Naive thymus-derived CD8-positive, alpha-beta T cell (primary cell): ENCODE measurements around the gene B3GALNT2. TPM values are rescaled to one million over a fixed set of nuclear protein-coding genes. Genes with fewer than 3 reads are reported as not detected.
"Not testable (repeated sequence)": the region's sequence is repeated elsewhere in the genome, so short reads cannot be mapped to it uniquely, and the experiment has no call there.

Source experiments
- ATAC-seq, 2 donors: fragments of 150-1000 bp; cut with Tn5 transposase in 1 of 2; sonication (Bioruptor Pico), chemical (Tn5 transposase) in 1 of 2; 1 replicate in 1 of 2; 2 replicates in 1 of 2; pipeline ENCODE4 v1.10.0; 2021; ENCODE audit warnings: mild to moderate bottlenecking in 2 of 2, moderate library complexity in 2 of 2
- POLR2A ChIA-PET: fragments of 350-600 bp; sonication (Branson Sonifier 250); formaldehyde crosslinking; loops from one replicate; lab custom pipeline; 2021; ENCODE audit warnings: antibody characterized with exemption; lab: Charles Lee
- DNase-seq, 10 donors: peaks; one replicate each; pipeline versions ENCODE4 v3.0.0 to v3.0.0-alpha.2; 2020 to 2022
- H3K27ac Mint-ChIP-seq, 10 donors: one replicate each; pipeline ENCODE4 v1.8.0; 2020 to 2022; ENCODE audit warnings: mild to moderate bottlenecking in 10 of 10, mixed read lengths in 10 of 10, moderate library complexity in 4 of 10, inconsistent platforms in 1 of 10
- H3K27me3 Mint-ChIP-seq, 5 donors: one replicate each; pipeline ENCODE4 v1.8.0; 2021 to 2022; ENCODE audit warnings: mixed read lengths in 5 of 5
- H3K36me3 Mint-ChIP-seq, 3 donors: one replicate each; pipeline ENCODE4 v1.8.0; 2020 to 2022; ENCODE audit warnings: mixed read lengths in 3 of 3, mild to moderate bottlenecking in 2 of 3, inconsistent platforms in 1 of 3
- H3K4me1 Mint-ChIP-seq, 4 donors: one replicate each; pipeline ENCODE4 v1.8.0; 2021 to 2022; ENCODE audit warnings: mixed read lengths in 4 of 4
- H3K4me3 Mint-ChIP-seq, 10 donors: one replicate each; pipeline ENCODE4 v1.8.0; 2020 to 2022; ENCODE audit warnings: mild to moderate bottlenecking in 10 of 10, mixed read lengths in 10 of 10, moderate library complexity in 6 of 10, inconsistent platforms in 1 of 10
- H3K9me3 Mint-ChIP-seq, 9 donors: one replicate each; pipeline ENCODE4 v1.8.0; 2020 to 2022; ENCODE audit warnings: mixed read lengths in 9 of 9, mild to moderate bottlenecking in 3 of 9, inconsistent platforms in 1 of 9, moderate library complexity in 1 of 9
- polyA plus RNA-seq, 3 donors: library from polyadenylated mRNA; unstranded; fragments of 300-500 nt; fragmentation: Illumina TruSeq; gene quantifications; one replicate each; pipeline ENCODE4 v1.2.3, GENCODE V29; 2021
- total RNA-seq, 8 experiments: library from RNA in 2 of 8; stranded (reverse) in 2 of 8; gene quantifications; one replicate each; pipeline ENCODE4 v1.2.3 and lab custom pipeline; 2021 to 2026

B3GALNT2 gene
- 1 to 10 TPM; 7.7 to 9.5 TPM for total RNA-seq
- 1 to 10 TPM; 3.3 to 4.3 (median 3.8) TPM for polyA plus RNA-seq
- 12.3 to 30.2 (median 19.0) reads per million in 6 experiments for total RNA-seq (lab: John Stamatoyannopoulos, UW)

DNA sequence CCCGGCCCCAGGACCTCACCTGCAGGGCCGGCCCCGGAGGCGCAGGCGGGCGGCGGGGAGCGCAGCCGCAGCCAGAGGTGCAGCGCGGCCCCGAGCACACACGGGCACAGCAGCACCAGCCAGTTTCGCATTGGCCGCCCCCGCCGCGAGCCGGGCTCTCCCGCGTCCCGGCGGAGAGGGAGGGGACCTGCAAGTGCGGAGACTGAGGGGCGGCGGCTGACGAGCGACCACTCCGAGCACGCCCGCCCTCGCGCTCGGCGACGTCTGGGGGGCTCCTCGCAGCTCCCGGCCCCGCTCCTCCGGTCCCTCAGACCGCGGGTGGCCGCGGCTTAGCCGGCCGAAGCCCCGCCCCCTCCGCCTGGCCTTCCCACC lies at the start of gene B3GALNT2:
B3GALNT2 (minus strand) TSS at position 331 of the 372 bp plus-strand sequence; CDS start at position 131, 200 bp downstream.
- peak within 1 kb of the TSS; percentile 93 to 98 (median 98) for H3K27ac Mint-ChIP-seq
- H3K4me1 Mint-ChIP-seq, result peaks cover 14 to 28% (median 20%) of the 10 kb centered on the region in 4 donors
- DNase-seq, result no peak
- ATAC-seq, result peak; percentile 58 to 70
- POLR2A ChIA-PET, result interaction anchor here (1.0 to 2.6 kb wide), 8 partner anchors 9 to 1131 kb away, joined by 3 to 12 read pairs (median 8); partner anchors contain the start of genes COA6, LYST, TARBP1 and TOMM20
- H3K36me3 Mint-ChIP-seq, result no peaks in the 10 kb centered on the region
- H3K4me3 Mint-ChIP-seq, result peak within 1 kb of the TSS; percentile 93 to 99 (median 96)
- H3K27me3 Mint-ChIP-seq, result peaks cover 0 to 2% (median 0%) of the 10 kb centered on the region in 5 donors
- no peaks in the 10 kb centered on the region for H3K9me3 Mint-ChIP-seq

DNA sequence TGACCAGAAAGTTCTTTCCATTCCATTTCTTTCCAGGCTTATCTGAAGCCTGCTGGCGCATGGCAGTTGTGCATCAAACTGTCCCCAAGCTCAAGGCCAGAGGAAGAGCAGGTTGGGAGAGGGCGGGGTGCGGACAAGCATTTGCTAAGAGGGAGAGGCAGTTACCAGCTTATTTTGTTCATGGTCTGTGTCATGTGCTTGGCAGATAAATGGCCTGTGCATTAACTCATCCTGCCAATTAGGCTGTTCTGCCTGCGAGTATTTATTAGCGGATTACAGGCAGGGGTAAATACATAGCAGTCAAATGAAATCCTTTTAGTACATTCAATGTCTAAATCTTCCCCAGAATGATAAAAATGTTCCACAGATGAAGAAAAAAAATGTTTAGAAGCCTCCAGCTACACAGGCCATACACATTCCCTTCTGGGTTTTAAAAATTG lies 48.9 kb upstream of the B3GALNT2 start:
- Mint-ChIP-seq H3K4me1 (no peaks in the 10 kb centered on the region), H3K27ac (no peak overlapping the region), H3K9me3 (no peaks in the 10 kb centered on the region), H3K4me3 (no peak overlapping the region), H3K27me3 (peaks cover 0 to 1% (median 0%) of the 10 kb centered on the region in 5 donors), H3K36me3 (no peaks in the 10 kb centered on the region)
- POLR2A ChIA-PET, result interaction anchor here (0.6 kb wide), 1 partner anchor 92 kb away, joined by 4 read pairs; no protein-coding TSS in a partner anchor
- DNase-seq (no peak), ATAC-seq (no peak)

GRCh38 chr1:235552146-235552716 lies 48.0 kb upstream of the B3GALNT2 start:
- Mint-ChIP-seq H3K9me3 (no peaks in the 10 kb centered on the region), H3K4me3 (no peak overlapping the region), H3K36me3 (no peaks in the 10 kb centered on the region), H3K27me3 (peaks cover 0 to 3% (median 0%) of the 10 kb centered on the region in 5 donors), H3K4me1 (peaks cover 0 to 2% (median 0%) of the 10 kb centered on the region in 4 donors), H3K27ac (no peak overlapping the region)
- DNase-seq (no peak), ATAC-seq (no peak)
- POLR2A ChIA-PET, result no interaction called here

DNA sequence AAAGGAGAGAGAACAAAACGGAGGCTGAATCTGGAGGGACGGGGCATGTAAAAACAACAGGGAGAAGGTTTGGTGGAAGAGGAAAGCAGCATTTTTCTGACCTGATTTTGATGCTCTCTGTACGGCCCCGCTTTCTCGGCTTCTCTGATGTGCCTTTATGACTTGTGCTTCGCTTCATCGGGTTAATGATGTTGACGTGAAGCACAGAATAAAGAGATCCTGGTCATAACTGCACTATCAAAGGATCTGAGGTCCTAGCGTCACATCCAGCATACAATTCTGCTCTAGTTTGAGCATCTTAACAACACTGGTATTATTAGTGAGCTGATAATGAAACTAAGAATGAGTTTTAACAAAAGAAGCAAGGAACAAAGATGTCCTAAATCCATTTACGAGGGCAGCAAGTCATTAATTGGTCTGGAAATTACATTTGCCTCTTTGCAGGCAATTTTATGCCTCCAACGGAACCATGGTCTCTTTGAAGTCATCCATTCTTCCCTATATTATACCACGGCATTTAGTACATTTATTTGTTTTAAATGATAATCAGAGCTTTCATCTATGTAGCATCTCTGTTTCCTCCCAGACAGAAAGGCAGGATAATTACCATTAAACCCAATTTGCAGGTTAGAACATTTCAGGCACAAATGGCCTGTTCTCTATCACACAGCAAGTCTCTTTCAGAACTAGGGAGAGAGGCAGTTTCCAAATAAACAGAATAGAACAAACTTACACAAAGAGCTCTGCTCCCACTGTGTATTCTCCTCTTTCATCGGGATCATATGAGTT lies 45.3 kb upstream of the B3GALNT2 start:
- Mint-ChIP-seq H3K4me3 (no peak overlapping the region), H3K9me3 (no peaks in the 10 kb centered on the region), H3K27me3 (peaks cover 0 to 15% (median 3%) of the 10 kb centered on the region in 5 donors), H3K27ac (no peak overlapping the region), H3K4me1 (peaks cover 0 to 4% (median 0%) of the 10 kb centered on the region in 4 donors), H3K36me3 (no peaks in the 10 kb centered on the region)
- POLR2A ChIA-PET, result no interaction called here
- no peak for DNase-seq
- ATAC-seq, result no peak

GRCh38 chr1:235546369-235547155 lies 42.3 kb upstream of the B3GALNT2 start:
- DNase-seq, POLR2A ChIA-PET: not testable (repeated sequence)

DNA sequence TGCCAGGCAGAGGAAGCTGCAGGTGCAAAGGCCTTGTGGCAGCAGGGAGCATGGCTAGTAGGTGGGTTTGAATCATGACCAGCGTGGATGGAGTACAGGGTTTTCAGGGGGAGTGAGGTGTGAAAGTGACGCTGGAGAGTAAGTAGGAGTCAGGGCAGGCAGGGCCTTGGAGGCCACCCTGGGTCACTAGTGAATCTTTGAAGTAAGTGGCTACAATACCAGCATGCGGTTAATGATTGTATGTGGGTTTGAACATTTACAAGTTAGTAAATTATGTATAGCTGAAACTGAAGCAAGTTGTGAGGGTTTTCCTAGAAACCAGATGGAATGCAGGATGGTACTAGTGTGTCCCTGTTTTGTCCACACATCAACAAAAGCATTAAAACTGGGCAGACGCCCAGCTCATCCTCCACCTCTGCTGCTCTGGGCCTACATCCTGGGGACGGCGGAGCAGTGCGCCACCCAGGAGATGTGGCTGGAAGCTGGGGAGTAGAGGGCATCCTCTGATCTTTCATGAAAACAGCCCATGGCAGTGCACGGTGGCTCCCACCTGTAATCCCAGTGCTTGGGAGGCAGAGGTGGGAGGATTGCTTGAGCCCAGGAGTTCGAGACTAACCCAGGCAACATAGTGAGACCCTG lies 41.2 kb upstream of the B3GALNT2 start:
- POLR2A ChIA-PET, result no interaction called here
- Mint-ChIP-seq H3K27me3 (peaks cover 0 to 15% (median 3%) of the 10 kb centered on the region in 5 donors), H3K9me3 (no peaks in the 10 kb centered on the region), H3K36me3 (no peaks in the 10 kb centered on the region), H3K4me1 (peaks cover 0 to 4% (median 0%) of the 10 kb centered on the region in 4 donors), H3K27ac (no peak overlapping the region), H3K4me3 (no peak overlapping the region)
- ATAC-seq (no peak), DNase-seq (no peak)

More at GRCh38 chr1:235546369-235547155, 42.3 kb upstream of the B3GALNT2 start:
- H3K27ac Mint-ChIP-seq, H3K4me3 Mint-ChIP-seq, H3K9me3 Mint-ChIP-seq, ATAC-seq, H3K4me1 Mint-ChIP-seq, H3K36me3 Mint-ChIP-seq: not testable (repeated sequence)
- peaks cover 0 to 15% (median 3%) of the 10 kb centered on the region in 5 donors for H3K27me3 Mint-ChIP-seq

GRCh38 chr1:235542845-235543244 lies 38.6 kb upstream of the B3GALNT2 start:
- peaks cover 0 to 15% (median 3%) of the 10 kb centered on the region in 5 donors for H3K27me3 Mint-ChIP-seq
- DNase-seq, H3K36me3 Mint-ChIP-seq, H3K9me3 Mint-ChIP-seq, H3K4me3 Mint-ChIP-seq, ATAC-seq, H3K4me1 Mint-ChIP-seq, POLR2A ChIA-PET, H3K27ac Mint-ChIP-seq: not testable (repeated sequence)

- Mint-ChIP-seq H3K36me3 (no peaks in the 10 kb centered on the region), H3K9me3 (no peaks in the 10 kb centered on the region), H3K27ac (no peak overlapping the region), H3K4me3 (no peak overlapping the region), H3K27me3 (peaks cover 0 to 7% (median 0%) of the 10 kb centered on the region in 5 donors), H3K4me1 (no peaks in the 10 kb centered on the region)
- POLR2A ChIA-PET, result no interaction called here
- DNase-seq, result no peak
- ATAC-seq, result no peak
Observed at GRCh38 chr1:235533476-235534168, 29.4 kb upstream of the B3GALNT2 start.

DNA sequence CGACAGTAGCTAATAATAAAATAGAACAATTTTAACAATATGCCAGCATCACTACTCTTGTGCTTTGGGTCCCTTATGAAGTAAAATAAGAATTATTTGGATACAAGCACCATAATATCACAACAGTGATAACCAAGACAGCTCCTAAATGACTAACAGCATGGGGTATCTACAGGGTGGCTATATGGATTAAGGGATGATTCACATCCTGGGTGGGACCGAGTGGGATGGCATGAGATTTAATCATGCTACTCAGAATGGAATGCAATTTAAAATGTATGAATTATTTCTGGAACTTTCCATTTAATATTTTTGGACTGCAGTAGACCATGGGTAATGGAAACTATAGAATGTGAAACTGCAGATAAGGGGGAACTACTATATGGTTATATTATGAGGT lies 28.1 kb upstream of the B3GALNT2 start:
- no peaks in the 10 kb centered on the region for H3K4me1 Mint-ChIP-seq
- no peaks in the 10 kb centered on the region for H3K36me3 Mint-ChIP-seq
- ATAC-seq, result no peak
- H3K27ac Mint-ChIP-seq, result no peak overlapping the region
- POLR2A ChIA-PET, result no interaction called here
- H3K4me3 Mint-ChIP-seq, result no peak overlapping the region
- DNase-seq, result no peak
- H3K9me3 Mint-ChIP-seq, result no peaks in the 10 kb centered on the region
- peaks cover 0 to 7% (median 0%) of the 10 kb centered on the region in 5 donors for H3K27me3 Mint-ChIP-seq

- Mint-ChIP-seq H3K4me1 (peaks cover 0 to 7% (median 0%) of the 10 kb centered on the region in 4 donors), H3K4me3 (no peak overlapping the region), H3K27me3 (peaks cover 0 to 2% (median 0%) of the 10 kb centered on the region in 5 donors), H3K9me3 (no peaks in the 10 kb centered on the region), H3K27ac (no peak overlapping the region), H3K36me3 (no peaks in the 10 kb centered on the region)
- POLR2A ChIA-PET, result interaction anchor here (1.2 kb wide), 1 partner anchor 14 kb away, joined by 3 read pairs; no protein-coding TSS in a partner anchor
- DNase-seq, result no peak
- ATAC-seq, result no peak
Observed at GRCh38 chr1:235527196-235527814, 23.1 kb upstream of the B3GALNT2 start.

- H3K27ac Mint-ChIP-seq, result no peak overlapping the region
- ATAC-seq, result no peak
Observed at GRCh38 chr1:235525314-235525713, 21.1 kb upstream of the B3GALNT2 start.

More at GRCh38 chr1:235525314-235525713, 21.1 kb upstream of the B3GALNT2 start:
- Mint-ChIP-seq H3K9me3 (no peaks in the 10 kb centered on the region), H3K4me3 (no peak overlapping the region), H3K4me1 (peaks cover 0 to 7% (median 0%) of the 10 kb centered on the region in 4 donors), H3K27me3 (peaks cover 0 to 1% (median 0%) of the 10 kb centered on the region in 5 donors), H3K36me3 (no peaks in the 10 kb centered on the region)
- DNase-seq, result no peak
- POLR2A ChIA-PET, result no interaction called here
